ENCODE data around the gene MT1H.
"Not testable (repeated sequence)": the region's sequence is repeated elsewhere in the genome, so short reads cannot be mapped to it uniquely, and the experiment has no call there.

Gene MT1H

DNA sequence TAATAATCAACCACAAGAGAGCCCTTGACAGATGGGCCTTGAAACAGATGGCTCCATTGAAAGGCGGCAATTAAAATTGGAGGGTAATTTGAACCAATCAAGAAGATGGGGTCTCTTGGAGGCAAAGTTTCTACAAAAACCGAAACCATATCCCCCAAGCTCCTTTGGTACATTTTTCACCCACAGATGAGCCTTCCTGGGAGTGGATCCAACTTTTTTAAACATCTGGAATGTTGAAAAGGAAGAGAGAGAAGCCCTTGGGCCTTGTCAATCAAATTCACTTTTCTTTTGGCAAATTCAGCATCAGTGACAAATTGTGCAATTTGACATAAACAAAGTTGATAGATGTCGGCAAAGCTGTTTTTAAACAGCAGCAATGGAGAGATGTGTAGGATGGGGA is 47.1 kb downstream of the MT1H start:
- DNase-seq (ENCODE audit: extremely low spot score) = no peak
- TF ChIP-seq, protein P1, sequence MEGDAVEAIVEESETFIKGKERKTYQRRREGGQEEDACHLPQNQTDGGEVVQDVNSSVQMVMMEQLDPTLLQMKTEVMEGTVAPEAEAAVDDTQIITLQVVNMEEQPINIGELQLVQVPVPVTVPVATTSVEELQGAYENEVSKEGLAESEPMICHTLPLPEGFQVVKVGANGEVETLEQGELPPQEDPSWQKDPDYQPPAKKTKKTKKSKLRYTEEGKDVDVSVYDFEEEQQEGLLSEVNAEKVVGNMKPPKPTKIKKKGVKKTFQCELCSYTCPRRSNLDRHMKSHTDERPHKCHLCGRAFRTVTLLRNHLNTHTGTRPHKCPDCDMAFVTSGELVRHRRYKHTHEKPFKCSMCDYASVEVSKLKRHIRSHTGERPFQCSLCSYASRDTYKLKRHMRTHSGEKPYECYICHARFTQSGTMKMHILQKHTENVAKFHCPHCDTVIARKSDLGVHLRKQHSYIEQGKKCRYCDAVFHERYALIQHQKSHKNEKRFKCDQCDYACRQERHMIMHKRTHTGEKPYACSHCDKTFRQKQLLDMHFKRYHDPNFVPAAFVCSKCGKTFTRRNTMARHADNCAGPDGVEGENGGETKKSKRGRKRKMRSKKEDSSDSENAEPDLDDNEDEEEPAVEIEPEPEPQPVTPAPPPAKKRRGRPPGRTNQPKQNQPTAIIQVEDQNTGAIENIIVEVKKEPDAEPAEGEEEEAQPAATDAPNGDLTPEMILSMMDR (IDR thresholded peaks at IDR 0.05; ENCODE audit: control extremely low read depth, extremely low read depth, low read depth, missing control alignments) = no peak
- ChIA-PET CTCF (interaction anchor here (1.3 to 5.8 kb wide), 3 partner anchors 8 to 14 kb away, joined by 3 to 42 read pairs (median 15); no protein-coding TSS in a partner anchor), POLR2A (no interaction called here)

DNA sequence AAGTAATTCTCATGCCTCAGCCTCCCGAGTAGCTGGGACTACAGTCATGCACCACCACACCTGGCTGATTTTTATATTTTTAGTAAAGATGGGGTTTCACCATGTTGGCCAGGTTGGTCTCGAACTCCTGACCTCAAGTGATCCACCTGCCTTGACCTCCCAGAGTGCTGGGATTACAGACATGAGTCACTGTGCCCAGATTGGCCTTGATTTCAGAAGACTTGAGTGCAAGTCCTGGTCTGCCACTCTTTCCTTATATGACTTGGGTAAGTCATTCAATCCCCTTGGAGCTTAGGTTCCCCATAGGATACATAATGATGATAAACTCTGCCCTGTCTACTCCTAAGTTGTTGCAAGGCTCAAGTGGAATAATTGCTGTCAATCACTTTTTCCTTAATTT is 47.9 kb downstream of the MT1H start:
- POLR2A ChIA-PET; DNase-seq (ENCODE audit: extremely low spot score): not testable (repeated sequence)
- CTCF ChIA-PET = interaction anchor here (2.7 to 5.8 kb wide), 2 partner anchors 10 to 15 kb away, joined by 15 to 42 read pairs; no protein-coding TSS in a partner anchor

Data from GM10248 (cell line).